Superior temporal gyrus (tissue), 1 donor: ENCODE measurements around the gene FADS3.

ENCODE experiments used
- DNase-seq: peaks from one replicate; pipeline ENCODE4 v3.0.0-alpha.2; 2016; ENCODE audit errors: extremely low spot score

FADS3 gene

GRCh38 chr11:61914471-61915171 lies 23.3 kb upstream of the FADS3 start:
- no peak for DNase-seq

GRCh38 chr11:61913699-61914395 lies 22.5 kb upstream of the FADS3 start:
- DNase-seq: no peak

- no peak for DNase-seq
Observed at GRCh38 chr11:61912991-61913698, 21.8 kb upstream of the FADS3 start.

- no peak for DNase-seq
Observed at GRCh38 chr11:61912530-61912898, 21.2 kb upstream of the FADS3 start.

- no peak for DNase-seq
Observed at GRCh38 chr11:61911701-61912529, 20.6 kb upstream of the FADS3 start.

GRCh38 chr11:61911128-61911700 lies 19.9 kb upstream of the FADS3 start:
- no peak for DNase-seq

- no peak for DNase-seq
Observed at GRCh38 chr11:61910187-61911127, 19.1 kb upstream of the FADS3 start.

GRCh38 chr11:61908730-61909316 lies 17.5 kb upstream of the FADS3 start:
- DNase-seq: no peak

- no peak for DNase-seq
Observed at GRCh38 chr11:61907871-61908729, 16.8 kb upstream of the FADS3 start.

GRCh38 chr11:61907282-61907681 lies 15.9 kb upstream of the FADS3 start:
- no peak for DNase-seq

GRCh38 chr11:61906522-61906909 lies 15.2 kb upstream of the FADS3 start:
- DNase-seq: no peak

- no peak for DNase-seq
Observed at GRCh38 chr11:61905801-61906521, 14.6 kb upstream of the FADS3 start.

GRCh38 chr11:61905067-61905696 lies 13.8 kb upstream of the FADS3 start:
- DNase-seq: no peak

GRCh38 chr11:61904539-61905048 lies 13.2 kb upstream of the FADS3 start:
- no peak for DNase-seq

GRCh38 chr11:61903845-61904244 lies 12.5 kb upstream of the FADS3 start:
- DNase-seq: no peak

- no peak for DNase-seq
Observed at GRCh38 chr11:61902313-61902712, 11.0 kb upstream of the FADS3 start.

GRCh38 chr11:61901397-61901796 lies 10.1 kb upstream of the FADS3 start:
- DNase-seq: no peak

GRCh38 chr11:61900251-61900650 lies 8.9 kb upstream of the FADS3 start:
- DNase-seq: no peak
